OCI-LY3 (cell line): ENCODE data around the gene PUS7.
"Not testable (repeated sequence)": the region's sequence is repeated elsewhere in the genome, so short reads cannot be mapped to it uniquely, and the experiment has no call there.

Experiments used
- H2AFZ ChIP-seq: fragments of 200-600, 300-600 bp; shearing (Covaris generic); 2 replicates; pipeline ENCODE4 v1.6.0; 2014; ENCODE audit warnings: antibody characterized with exemption, low read depth, low read length
- H3K27ac ChIP-seq: fragments of 200-600, 300-600 bp; sonication (generic); 2 replicates; pipeline ENCODE4 v1.5.1; 2014; ENCODE audit warnings: mild to moderate bottlenecking, low read length, moderate library complexity, mixed read lengths
- H3K27me3 ChIP-seq: fragments of 200-600, 300-600 bp; sonication (generic); 2 replicates; pipeline ENCODE4 v1.6.1; 2014; ENCODE audit warnings: low read depth, low read length, mixed read lengths
- H3K36me3 ChIP-seq: fragments of 200-600, 300-600 bp; sonication (generic); replicated peaks from 2 replicates; pipeline ENCODE3; 2014; ENCODE audit warnings: low read depth, low read length, mixed read lengths
- H3K4me1 ChIP-seq: fragments of 300-600, 200-600 bp; sonication (generic); 2 replicates; pipeline ENCODE4 v1.6.1; 2014; ENCODE audit warnings: low read length, mixed read lengths
- H3K4me2 ChIP-seq: fragments of 200-600, 300-600 bp; sonication (generic); 2 replicates; pipeline ENCODE4 v1.6.1; 2014; ENCODE audit warnings: low read length, mixed read lengths
- H3K4me3 ChIP-seq: fragments of 300-600, 200-600 bp; sonication (generic); 2 replicates; pipeline ENCODE4 v1.5.1; 2014; ENCODE audit warnings: antibody characterized with exemption, mild to moderate bottlenecking, low read length, moderate library complexity
- H3K79me2 ChIP-seq: fragments of 300-600, 200-600 bp; shearing (Covaris generic); 2 replicates; pipeline ENCODE4 v1.6.1; 2014; ENCODE audit warnings: mild to moderate bottlenecking, low read length, mixed read lengths
- H3K9ac ChIP-seq: fragments of 300-600, 200-600 bp; shearing (Covaris generic); 2 replicates; pipeline ENCODE4 v1.6.0; 2014; ENCODE audit warnings: mild to moderate bottlenecking, low read length, moderate library complexity
- H3K9me3 ChIP-seq: fragments of 200-600, 300-600 bp; shearing (Covaris generic); 2 replicates; pipeline ENCODE4 v1.6.1; 2014; ENCODE audit warnings: low read length, mixed read lengths; ENCODE audit not compliant: insufficient read depth
- H4K20me1 ChIP-seq: fragments of 200-600, 300-600 bp; sonication (generic); 2 replicates; pipeline ENCODE4 v1.6.1; 2016; ENCODE audit warnings: low read length, mixed read lengths; ENCODE audit not compliant: insufficient read depth
- EZH2phosphoT487 ChIP-seq: fragments of 200-600 bp; shearing (Covaris generic); IDR thresholded peaks from 2 replicates; pipeline ENCODE4 v1.6.1; 2018; ENCODE audit warnings: antibody characterized with exemption, mixed run types, low read depth
- TF ChIP-seq, protein P1 (sequence below): fragments of 200-600, 300-600 bp; sonication (generic); IDR thresholded peaks from 2 replicates; pipeline ENCODE4 v1.5.1; 2014; ENCODE audit warnings: antibody characterized with exemption, low read length, low read depth

The PUS7 gene

DNA sequence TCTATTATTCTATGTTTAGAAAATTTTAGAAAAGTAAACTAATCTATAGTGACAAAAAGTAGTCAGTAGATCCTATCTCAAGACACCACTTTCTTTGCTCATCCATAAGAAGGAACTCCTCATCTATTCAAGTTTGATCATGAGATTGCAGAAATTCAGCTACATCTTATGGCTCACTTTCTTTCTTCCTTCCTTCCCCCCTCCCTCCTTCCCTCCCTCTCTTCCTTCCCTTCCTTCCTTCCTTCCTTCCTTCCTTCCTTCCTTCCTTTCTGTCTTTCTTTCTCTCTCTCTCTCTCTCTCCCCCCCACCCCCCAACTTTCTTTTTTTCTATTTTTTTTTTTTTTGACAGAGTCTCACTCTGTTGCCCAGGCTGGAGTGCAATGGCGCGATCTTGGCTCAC, 98.1 kb downstream of the PUS7 start:
- Histone ChIP-seq H3K36me3 (no peaks in the 10 kb centered on the region), H3K4me1 (peaks cover 9% of the 10 kb centered on the region; the same call in 1 of the 2 replicates), H3K9me3 (no peaks in the 10 kb centered on the region), H2AFZ (no peak overlapping the region), H3K4me2 (no peak overlapping the region), H3K4me3 (no peak overlapping the region), H3K9ac (no peak overlapping the region), H3K27me3 (no peaks in the 10 kb centered on the region), H4K20me1 (no peaks in the 10 kb centered on the region), H3K79me2 (no peaks in the 10 kb centered on the region), H3K27ac (no peak overlapping the region)
- TF ChIP-seq, protein P1, sequence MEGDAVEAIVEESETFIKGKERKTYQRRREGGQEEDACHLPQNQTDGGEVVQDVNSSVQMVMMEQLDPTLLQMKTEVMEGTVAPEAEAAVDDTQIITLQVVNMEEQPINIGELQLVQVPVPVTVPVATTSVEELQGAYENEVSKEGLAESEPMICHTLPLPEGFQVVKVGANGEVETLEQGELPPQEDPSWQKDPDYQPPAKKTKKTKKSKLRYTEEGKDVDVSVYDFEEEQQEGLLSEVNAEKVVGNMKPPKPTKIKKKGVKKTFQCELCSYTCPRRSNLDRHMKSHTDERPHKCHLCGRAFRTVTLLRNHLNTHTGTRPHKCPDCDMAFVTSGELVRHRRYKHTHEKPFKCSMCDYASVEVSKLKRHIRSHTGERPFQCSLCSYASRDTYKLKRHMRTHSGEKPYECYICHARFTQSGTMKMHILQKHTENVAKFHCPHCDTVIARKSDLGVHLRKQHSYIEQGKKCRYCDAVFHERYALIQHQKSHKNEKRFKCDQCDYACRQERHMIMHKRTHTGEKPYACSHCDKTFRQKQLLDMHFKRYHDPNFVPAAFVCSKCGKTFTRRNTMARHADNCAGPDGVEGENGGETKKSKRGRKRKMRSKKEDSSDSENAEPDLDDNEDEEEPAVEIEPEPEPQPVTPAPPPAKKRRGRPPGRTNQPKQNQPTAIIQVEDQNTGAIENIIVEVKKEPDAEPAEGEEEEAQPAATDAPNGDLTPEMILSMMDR, result no peak
- TF ChIP-seq EZH2phosphoT487, result no peak

DNA sequence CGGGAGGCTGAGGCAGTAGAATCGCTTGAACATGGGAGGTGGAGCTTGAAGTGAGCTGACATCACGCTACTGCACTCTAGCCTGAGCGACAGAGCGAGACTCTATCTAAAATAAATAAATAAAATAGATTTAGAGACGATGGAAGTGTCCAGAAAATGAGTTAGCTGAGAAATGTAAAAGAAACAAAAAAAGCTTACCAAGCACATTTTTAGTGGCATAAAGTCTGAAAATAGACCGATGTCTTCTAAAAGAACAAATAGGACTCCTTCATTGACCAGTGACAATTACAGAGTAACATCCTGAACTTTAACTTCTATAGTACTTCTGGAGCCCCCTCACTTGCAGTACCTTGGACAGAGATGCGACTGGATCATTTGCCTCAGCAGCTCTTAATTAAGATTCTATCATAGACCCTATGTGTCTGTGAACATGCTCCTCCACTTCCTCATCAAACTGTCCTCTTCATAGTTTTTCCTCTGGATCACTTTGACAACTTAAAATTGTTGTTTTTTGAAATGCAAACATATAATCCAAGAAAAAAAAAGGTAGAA, 108.1 kb downstream of the PUS7 start:
- Histone ChIP-seq H2AFZ (no peak overlapping the region), H3K4me2 (no peak overlapping the region), H3K27ac (no peak overlapping the region), H4K20me1 (no peaks in the 10 kb centered on the region), H3K79me2 (no peaks in the 10 kb centered on the region), H3K9ac (no peak overlapping the region), H3K27me3 (no peaks in the 10 kb centered on the region), H3K4me3 (no peak overlapping the region), H3K4me1 (no peaks in the 10 kb centered on the region), H3K9me3 (no peaks in the 10 kb centered on the region), H3K36me3 (no peaks in the 10 kb centered on the region)
- TF ChIP-seq, protein P1, result no peak
- no peak for TF ChIP-seq EZH2phosphoT487

DNA sequence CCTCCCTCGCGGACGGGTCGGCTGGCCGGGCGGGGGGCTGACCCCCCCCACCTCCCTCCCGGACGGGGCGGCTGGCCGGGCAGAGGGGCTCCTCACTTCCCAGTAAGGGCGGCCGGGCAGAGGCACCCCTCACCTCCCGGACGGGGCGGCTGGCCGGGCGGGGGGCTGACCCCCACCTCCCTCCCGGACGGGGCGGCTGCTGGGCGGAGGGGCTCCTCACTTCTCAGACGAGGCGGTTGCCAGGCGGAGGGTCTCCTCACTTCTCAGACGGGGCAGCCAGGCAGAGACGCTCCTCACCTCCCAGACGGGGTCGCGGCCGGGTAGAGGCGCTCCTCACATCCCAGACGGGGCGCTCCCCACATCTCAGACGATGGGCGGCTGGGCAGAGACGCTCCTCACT, 111.3 kb downstream of the PUS7 start:
- not testable (repeated sequence) for H3K27me3 ChIP-seq, H3K9ac ChIP-seq, H3K9me3 ChIP-seq, H3K4me3 ChIP-seq, H4K20me1 ChIP-seq, H3K4me1 ChIP-seq, H3K27ac ChIP-seq, H3K36me3 ChIP-seq, H2AFZ ChIP-seq, H3K4me2 ChIP-seq, H3K79me2 ChIP-seq

DNA sequence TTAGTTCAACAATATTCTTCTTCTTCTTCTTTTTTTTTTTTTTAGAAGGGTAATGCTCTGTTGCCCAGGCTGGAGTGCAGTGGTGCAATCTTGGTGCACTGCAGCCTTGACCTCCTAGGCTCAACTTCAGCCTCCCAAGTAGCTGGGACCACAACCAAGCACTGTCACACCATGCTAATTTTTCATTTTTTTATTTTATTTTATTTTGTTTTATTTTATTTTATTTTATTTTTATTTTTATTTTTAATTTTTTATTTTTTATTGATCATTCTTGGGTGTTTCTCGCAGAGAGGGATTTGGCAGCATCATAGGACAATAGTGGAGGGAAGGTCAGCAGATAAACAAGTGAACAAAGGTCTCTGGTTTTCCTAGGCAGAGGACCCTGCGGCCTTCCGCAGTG, 112.3 kb downstream of the PUS7 start:
- not testable (repeated sequence) for H2AFZ ChIP-seq, H3K4me3 ChIP-seq, H3K4me1 ChIP-seq, H3K79me2 ChIP-seq, H4K20me1 ChIP-seq, H3K9me3 ChIP-seq, H3K36me3 ChIP-seq, H3K27me3 ChIP-seq, H3K27ac ChIP-seq, H3K4me2 ChIP-seq, H3K9ac ChIP-seq

DNA sequence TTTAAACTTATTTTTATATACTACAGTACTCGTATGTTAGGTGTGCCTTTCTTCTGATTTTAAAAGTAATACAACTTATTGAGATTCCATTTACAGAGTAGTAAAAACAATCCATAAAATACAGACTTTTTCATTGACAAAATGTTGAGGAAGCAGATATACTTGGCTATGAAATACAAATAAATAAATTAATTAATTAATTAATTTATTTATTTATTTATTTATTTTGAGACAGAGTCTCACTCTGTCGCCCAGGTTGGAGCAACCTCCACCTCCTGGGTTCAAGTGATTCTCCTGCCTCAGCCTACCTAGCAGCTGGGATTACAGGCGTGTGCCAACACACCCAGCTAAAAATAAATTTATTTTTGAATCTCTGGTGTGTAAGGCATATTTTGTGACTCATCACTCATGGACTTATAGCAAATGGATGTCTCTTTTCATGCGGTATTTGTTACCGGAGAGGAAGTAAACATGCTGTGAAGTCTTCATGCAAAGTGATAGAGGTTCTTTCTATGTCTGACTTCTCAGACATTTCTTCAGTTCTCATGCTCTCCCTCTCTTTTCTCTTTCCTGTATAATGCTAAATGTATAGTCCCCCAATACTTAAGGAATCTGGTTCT, 113.2 kb downstream of the PUS7 start:
- Histone ChIP-seq H3K9me3 (no peaks in the 10 kb centered on the region), H3K4me1 (no peaks in the 10 kb centered on the region), H3K27me3 (no peaks in the 10 kb centered on the region), H2AFZ (no peak overlapping the region), H3K79me2 (no peaks in the 10 kb centered on the region), H3K27ac (no peak overlapping the region), H3K36me3 (no peaks in the 10 kb centered on the region), H3K4me3 (no peak overlapping the region), H4K20me1 (no peaks in the 10 kb centered on the region), H3K9ac (no peak overlapping the region), H3K4me2 (no peak overlapping the region)
- no peak for TF ChIP-seq EZH2phosphoT487
- TF ChIP-seq, protein P1, result no peak
